Fibroblast of lung (primary cell): Measurements from ENCODE around the gene ELL. TPM values are rescaled to one million over a fixed set of nuclear protein-coding genes. Genes with fewer than 3 reads are reported as not detected.

ENCODE experiments used
- DNase-seq, 2 donors: peaks; one replicate each; pipeline versions ENCODE4 v3.0.0 to v3.0.0-alpha.2; 2010; ENCODE audit warnings: low read depth in 2 of 2
- H2AFZ ChIP-seq: 2 replicates; pipeline ENCODE4 v1.5.1; 2012; ENCODE audit warnings: low read length, control low read depth, inconsistent platforms
- H3K27ac ChIP-seq: 2 replicates; pipeline ENCODE4 v1.5.1; 2011; ENCODE audit warnings: low read length, control low read depth; ENCODE audit not compliant: insufficient read depth
- H3K27me3 ChIP-seq: 2 replicates; pipeline ENCODE4 v1.5.1; 2011; ENCODE audit warnings: mild to moderate bottlenecking, low read length; ENCODE audit not compliant: control insufficient read depth, insufficient read depth
- H3K36me3 ChIP-seq: 2 replicates; pipeline ENCODE4 v1.5.1; 2011; ENCODE audit warnings: low read length; ENCODE audit not compliant: control insufficient read depth, insufficient read depth
- H3K4me1 ChIP-seq: 2 replicates; pipeline ENCODE4 v1.5.1; 2011; ENCODE audit warnings: low read length; ENCODE audit not compliant: control insufficient read depth, insufficient read depth; ENCODE audit errors: extremely low read depth
- H3K4me2 ChIP-seq: 2 replicates; pipeline ENCODE4 v1.5.1; 2011; ENCODE audit warnings: low read length, control low read depth; ENCODE audit not compliant: insufficient read depth; ENCODE audit errors: extremely low read depth
- H3K4me3 ChIP-seq, 4 experiments: fragments of 200-600 bp in 1 of 4; sonication (generic) in 1 of 4; replicated peaks in 1 of 4; 2 replicates each; pipeline ENCODE4 v1.5.1; 2011 to 2016; ENCODE audit warnings: low read length in 4 of 4, low read depth in 3 of 4, mild to moderate bottlenecking in 3 of 4, control low read depth in 2 of 4, inconsistent platforms in 1 of 4, mixed read lengths in 1 of 4; ENCODE audit not compliant: insufficient read depth in 1 of 4; ENCODE audit errors: control extremely low read depth in 1 of 4
- H3K79me2 ChIP-seq: 2 replicates; pipeline ENCODE4 v1.5.1; 2012; ENCODE audit warnings: mild to moderate bottlenecking, low read length, inconsistent platforms; ENCODE audit not compliant: control insufficient read depth, insufficient read depth
- H3K9ac ChIP-seq: 2 replicates; pipeline ENCODE4 v1.5.1; 2011; ENCODE audit warnings: mild to moderate bottlenecking, low read length, control low read depth; ENCODE audit not compliant: insufficient read depth
- H3K9me3 ChIP-seq: 2 replicates; pipeline ENCODE4 v1.5.1; 2012; ENCODE audit warnings: low read depth, low read length; ENCODE audit not compliant: control insufficient read depth, insufficient read depth
- H4K20me1 ChIP-seq: 2 replicates; pipeline ENCODE4 v1.5.1; 2011; ENCODE audit warnings: low read length; ENCODE audit not compliant: control insufficient read depth, insufficient read depth; ENCODE audit errors: extremely low read depth
- CTCF ChIP-seq, 2 donors: IDR thresholded peaks in 1 of 2; conservative IDR thresholded peaks in 1 of 2; 1 replicate in 1 of 2; 2 replicates in 1 of 2; pipeline ENCODE4 v1.5.1; 2011 to 2012; ENCODE audit warnings: low read length in 2 of 2, control low read depth in 1 of 2, inconsistent platforms in 1 of 2, low read depth in 1 of 2, mild to moderate bottlenecking in 1 of 2
- EZH2 ChIP-seq: IDR thresholded peaks from 2 replicates; pipeline ENCODE4 v1.5.1; 2012; ENCODE audit warnings: low read length, control low read depth, mild to moderate bottlenecking; ENCODE audit errors: missing control alignments
- polyA plus RNA-seq, 2 donors: library from polyadenylated mRNA; depleted of rRNA in 1 of 2; stranded (reverse) in 1 of 2; unstranded in 1 of 2; fragments of >200 nt; gene quantifications; 2 replicates each; pipeline ENCODE4 v1.2.1, GENCODE V29; 2011 to 2012; ENCODE audit warnings: missing spikeins in 1 of 2
- total RNA-seq: library from RNA; depleted of rRNA; stranded (reverse); fragments of >200 nt; gene quantifications from 2 replicates; pipeline ENCODE4 v1.2.1, GENCODE V29; 2014

ELL gene
- total and polyA plus RNA-seq, 2 donors (not counting 1 experiment from before 2014, with no cell fraction given), result 4.4 to 18.7 TPM

- H3K9ac ChIP-seq, result no peak overlapping the region
- H3K36me3 ChIP-seq, result peaks cover 15% of the 10 kb centered on the region
- no peak overlapping the region for H3K27ac ChIP-seq
- no peaks in the 10 kb centered on the region for H3K9me3 ChIP-seq
- no peak for DNase-seq
- peaks cover 12% of the 10 kb centered on the region for H3K4me1 ChIP-seq
- H3K4me2 ChIP-seq, result no peak overlapping the region
- no peaks in the 10 kb centered on the region for H3K79me2 ChIP-seq
- H2AFZ ChIP-seq, result no peak overlapping the region
- no peaks in the 10 kb centered on the region for H3K27me3 ChIP-seq
- H3K4me3 ChIP-seq, result no peak overlapping the region
- TF ChIP-seq CTCF (conservative IDR thresholded peaks at IDR 0.05 in 1 of 2, IDR thresholded peaks at IDR 0.05 in 1 of 2; ENCODE audit: low read depth in 1 of 2, low read length in 2 of 2), result no peak
- TF ChIP-seq EZH2, result no peak
- H4K20me1 ChIP-seq, result no peaks in the 10 kb centered on the region
Observed at GRCh38 chr19:18435842-18436670, 85.8 kb downstream of the ELL start.

GRCh38 chr19:18435178-18435841, 86.6 kb downstream of the ELL start:
- no peaks in the 10 kb centered on the region for H3K79me2 ChIP-seq

More at GRCh38 chr19:18435178-18435841, 86.6 kb downstream of the ELL start:
- Histone ChIP-seq H3K9ac (no peak overlapping the region), H4K20me1 (no peaks in the 10 kb centered on the region), H3K4me2 (no peak overlapping the region), H3K27me3 (no peaks in the 10 kb centered on the region), H3K4me3 (no peak overlapping the region), H3K27ac (no peak overlapping the region), H3K4me1 (peaks cover 12% of the 10 kb centered on the region), H2AFZ (no peak overlapping the region), H3K36me3 (peaks cover 18% of the 10 kb centered on the region), H3K9me3 (no peaks in the 10 kb centered on the region)
- DNase-seq, result no peak
- TF ChIP-seq EZH2 (no peak), CTCF (conservative IDR thresholded peaks at IDR 0.05 in 1 of 2, IDR thresholded peaks at IDR 0.05 in 1 of 2; ENCODE audit: low read depth in 1 of 2, low read length in 2 of 2) (no peak)
